IMR-90 (cell line): ENCODE data around the gene TFPI. TPM values are rescaled to one million over a fixed set of nuclear protein-coding genes. Genes with fewer than 3 reads are reported as not detected.

Source experiments
- ATAC-seq: fragments of 200-7000 bp; cut with Tn5 transposase; 2 replicates; pipeline ENCODE4 v1.9.1; 2020; ENCODE audit warnings: low read depth, mild to moderate bottlenecking, moderate library complexity
- BruUV-seq: library from RNA; stranded (reverse); fragments of 400-500 nt; replicated peaks from 2 replicates; lab custom pipeline; 2021; lab: Mats Ljungman, UMichigan
- CTCF ChIA-PET: fragments of 300-600 bp; formaldehyde crosslinking; extraction: SDS; loops from one replicate; lab custom pipeline; 2021; ENCODE audit warnings: antibody characterized with exemption; lab: Yijun Ruan, JAX
- POLR2A ChIA-PET: fragments of 300-600 bp; sonication (Branson Sonifier 250); formaldehyde crosslinking; loops from one replicate; lab custom pipeline; 2022; ENCODE audit warnings: antibody characterized with exemption; ENCODE audit not compliant: unreplicated experiment; lab: Charles Lee
- DNase-seq: peaks from one replicate; pipeline ENCODE4 v3.0.0; 2013
- H2AFZ ChIP-seq: replicated peaks from 2 replicates; pipeline ENCODE3; 2013; ENCODE audit warnings: low read length, mild to moderate bottlenecking; ENCODE audit not compliant: poor library complexity
- H2AK5ac ChIP-seq: 2 replicates; pipeline ENCODE4 v1.6.1; 2013; ENCODE audit warnings: low read depth, low read length, inconsistent platforms
- H2AK9ac ChIP-seq: replicated peaks from 2 replicates; pipeline ENCODE3; 2013; ENCODE audit warnings: mild to moderate bottlenecking, low read depth, low read length, moderate library complexity; ENCODE audit not compliant: poor library complexity
- H2BK120ac ChIP-seq: 2 replicates; pipeline ENCODE4 v1.6.1; 2013; ENCODE audit warnings: low read depth, low read length, inconsistent platforms
- H2BK15ac ChIP-seq: 3 replicates; pipeline ENCODE4 v1.6.1; 2013; ENCODE audit warnings: low read depth, low read length, inconsistent platforms
- H2BK20ac ChIP-seq: 2 replicates; pipeline ENCODE4 v1.6.1; 2013; ENCODE audit warnings: low read depth, mild to moderate bottlenecking, inconsistent platforms, low read length, moderate library complexity
- H2BK5ac ChIP-seq: 2 replicates; pipeline ENCODE4 v1.6.1; 2013; ENCODE audit warnings: mild to moderate bottlenecking, low read depth, low read length, inconsistent platforms; ENCODE audit not compliant: poor library complexity, severe bottlenecking
- H3K14ac ChIP-seq: replicated peaks from 2 replicates; pipeline ENCODE4 v1.6.1; 2013; ENCODE audit warnings: low read depth, low read length, inconsistent platforms
- H3K18ac ChIP-seq: 2 replicates; pipeline ENCODE4 v1.6.1; 2013; ENCODE audit warnings: low read depth, low read length, control low read depth
- H3K23ac ChIP-seq: 2 replicates; pipeline ENCODE4 v1.6.1; 2013; ENCODE audit warnings: low read depth, low read length, inconsistent platforms
- H3K27ac ChIP-seq: 2 replicates; pipeline ENCODE4 v1.5.1; 2013; ENCODE audit warnings: mild to moderate bottlenecking, control low read depth, low read length; ENCODE audit not compliant: insufficient read depth
- H3K27me3 ChIP-seq: 2 replicates; pipeline ENCODE4 v1.6.1; 2013; ENCODE audit warnings: low read length; ENCODE audit not compliant: control insufficient read depth, insufficient read depth
- H3K36me3 ChIP-seq: 2 replicates; pipeline ENCODE4 v1.6.1; 2013; ENCODE audit warnings: low read length, mixed read lengths; ENCODE audit not compliant: control insufficient read depth, insufficient read depth
- H3K4ac ChIP-seq: 2 replicates; pipeline ENCODE4 v1.6.1; 2013; ENCODE audit warnings: low read depth, low read length, inconsistent platforms
- H3K4me1 ChIP-seq: 2 replicates; pipeline ENCODE4 v1.6.1; 2013; ENCODE audit warnings: low read length, mixed read lengths; ENCODE audit not compliant: control insufficient read depth, insufficient read depth
- H3K4me2 ChIP-seq: 2 replicates; pipeline ENCODE4 v1.6.1; 2013; ENCODE audit warnings: low read depth, mild to moderate bottlenecking, control low read depth, low read length, moderate library complexity
- H3K4me3 ChIP-seq: 2 replicates; pipeline ENCODE4 v1.5.1; 2013; ENCODE audit warnings: low read depth, mild to moderate bottlenecking, control low read depth, low read length, moderate library complexity; ENCODE audit not compliant: insufficient read depth
- H3K56ac ChIP-seq: 2 replicates; pipeline ENCODE4 v1.6.1; 2013; ENCODE audit warnings: low read length, inconsistent platforms; ENCODE audit not compliant: insufficient read depth; ENCODE audit errors: extremely low read depth
- H3K79me1 ChIP-seq, 2 experiments: 2 replicates each; pipeline ENCODE4 v1.6.1; 2013; ENCODE audit warnings: low read length in 2 of 2, inconsistent platforms in 1 of 2, low read depth in 1 of 2
- H3K9ac ChIP-seq: 2 replicates; pipeline ENCODE4 v1.6.1; 2013; ENCODE audit warnings: low read depth, low read length, control low read depth
- H3K9me1 ChIP-seq: 2 replicates; pipeline ENCODE4 v1.6.1; 2013; ENCODE audit warnings: low read length, inconsistent platforms; ENCODE audit not compliant: insufficient read depth
- H3K9me3 ChIP-seq: 2 replicates; pipeline ENCODE4 v1.6.1; 2013; ENCODE audit warnings: low read length; ENCODE audit not compliant: control insufficient read depth, insufficient read depth
- H4K20me1 ChIP-seq: 2 replicates; pipeline ENCODE4 v1.6.1; 2013; ENCODE audit warnings: low read length, inconsistent platforms; ENCODE audit not compliant: insufficient read depth
- H4K5ac ChIP-seq: 2 replicates; pipeline ENCODE4 v1.6.1; 2013; ENCODE audit warnings: mild to moderate bottlenecking, low read depth, low read length, control low read depth
- H4K8ac ChIP-seq, 2 experiments: 2 replicates each; pipeline ENCODE4 v1.6.1; 2013; ENCODE audit warnings: low read depth in 2 of 2, low read length in 2 of 2, control low read depth in 1 of 2, inconsistent platforms in 1 of 2
- H4K91ac ChIP-seq: 2 replicates; pipeline ENCODE4 v1.6.1; 2013; ENCODE audit warnings: low read depth, low read length, inconsistent platforms; ENCODE audit not compliant: insufficient read depth
- BHLHE40 ChIP-seq: fragments of 150-350 bp; IDR thresholded peaks from 2 replicates; pipeline ENCODE4 v1.6.1; 2016; ENCODE audit warnings: mild to moderate bottlenecking, low read depth, low read length
- CEBPB ChIP-seq: IDR thresholded peaks from 2 replicates; pipeline ENCODE4 v1.6.1; 2012; ENCODE audit warnings: low read depth, low read length, improper control_type of control experiment
- CHD1 ChIP-seq: IDR thresholded peaks from 2 replicates; pipeline ENCODE4 v1.6.1; 2012; ENCODE audit warnings: low read depth, low read length, improper control_type of control experiment
- MAFK ChIP-seq: IDR thresholded peaks from 2 replicates; pipeline ENCODE4 v1.6.1; 2012; ENCODE audit warnings: low read depth, low read length, improper control_type of control experiment
- MAZ ChIP-seq: IDR thresholded peaks from 2 replicates; pipeline ENCODE4 v1.6.1; 2012; ENCODE audit warnings: low read depth, mild to moderate bottlenecking, low read length, improper control_type of control experiment, moderate library complexity, borderline replicate concordance
- MXI1 ChIP-seq: IDR thresholded peaks from 2 replicates; pipeline ENCODE4 v1.6.1; 2012; ENCODE audit warnings: low read depth, mild to moderate bottlenecking, low read length, moderate library complexity, borderline replicate concordance
- NFE2L2 ChIP-seq: fragments of 150-350 bp; IDR thresholded peaks from 2 replicates; pipeline ENCODE4 v1.6.1; 2016; ENCODE audit warnings: low read depth, mild to moderate bottlenecking, low read length
- POLR2A ChIP-seq: IDR thresholded peaks from 2 replicates; pipeline ENCODE4 v1.6.1; 2012; ENCODE audit warnings: mild to moderate bottlenecking, low read depth, low read length
- RAD21 ChIP-seq: IDR thresholded peaks from 2 replicates; pipeline ENCODE4 v1.6.1; 2012; ENCODE audit warnings: low read length, improper control_type of control experiment
- RCOR1 ChIP-seq: IDR thresholded peaks from 2 replicates; pipeline ENCODE4 v1.6.1; 2012; ENCODE audit warnings: mild to moderate bottlenecking, low read length, improper control_type of control experiment; ENCODE audit not compliant: insufficient replicate concordance
- RFX5 ChIP-seq: IDR thresholded peaks from 2 replicates; pipeline ENCODE4 v1.8.0; 2012; ENCODE audit warnings: low read depth, mild to moderate bottlenecking, low read length, moderate library complexity
- SMC3 ChIP-seq: fragments of 150-350 bp; IDR thresholded peaks from 2 replicates; pipeline ENCODE4 v1.6.1; 2016; ENCODE audit warnings: low read depth, mild to moderate bottlenecking, antibody characterized with exemption, low read length, moderate library complexity
- WGBS, 2 experiments: methylation state at CpG; one replicate each; pipeline versions ENCODE4 v1.1.5 to v1.1.7; 2013; ENCODE audit warnings: missing lambda C conversion rate in 2 of 2; ENCODE audit not compliant: insufficient read length in 1 of 2; ENCODE audit errors: extremely low coverage in 2 of 2; 5-methylcytosine and 5-hydroxymethylcytosine counted together
- dilution Hi-C: fragments of 300-500 bp; cut with HindIII; formaldehyde crosslinking; loops from one replicate; pipeline ENCODE4 v1.14.3; 2018; ENCODE audit warnings: low sequenced_read_pairs; ENCODE audit not compliant: unreplicated experiment
- in situ Hi-C: fragments of 300-500 bp; cut with MboI; formaldehyde crosslinking; loops from 3 replicates; pipeline ENCODE4 v1.14.3; 2019; ENCODE audit warnings: low sequenced_read_pairs, inconsistent platforms, mixed read lengths
- intact Hi-C: fragments of 100-400 bp; cut with micrococcal nuclease; formaldehyde crosslinking; loops from 2 replicates; pipeline ENCODE4 v1.10.0; 2022
- polyA plus RNA-seq, 3 experiments: library from polyadenylated mRNA; depleted of rRNA; stranded (reverse); fragments of >200 nt; gene quantifications; 2 replicates each; pipeline ENCODE4 v1.2.3, GENCODE V29; 2012; ENCODE audit warnings: low replicate concordance in 1 of 3
- total RNA-seq: library from RNA; depleted of rRNA; stranded (reverse); fragments of >200 nt; gene quantifications from 2 replicates; pipeline ENCODE4 v1.2.3, GENCODE V29; 2012
- TF ChIP-seq, protein P1 (sequence below): fragments of 150-350 bp; IDR thresholded peaks from 2 replicates; pipeline ENCODE4 v1.6.1; 2017; ENCODE audit warnings: mild to moderate bottlenecking, antibody characterized with exemption, low read length, low read depth
- TF ChIP-seq, protein P2 (sequence below): fragments of 150-350 bp; IDR thresholded peaks from 2 replicates; pipeline ENCODE4 v1.6.1; 2016; ENCODE audit warnings: low read depth, mild to moderate bottlenecking, low read length, moderate library complexity, borderline replicate concordance
- TF ChIP-seq, protein P3 (sequence below): conservative IDR thresholded peaks from 2 replicates; pipeline ENCODE4 v1.5.1; 2012; ENCODE audit warnings: mild to moderate bottlenecking, low read depth, low read length, improper control_type of control experiment

TFPI gene
- total and polyA plus RNA-seq, 2 of the 4 experiments (the other 2 are of a cell fraction), result 33.9 to 83.0 TPM

DNA sequence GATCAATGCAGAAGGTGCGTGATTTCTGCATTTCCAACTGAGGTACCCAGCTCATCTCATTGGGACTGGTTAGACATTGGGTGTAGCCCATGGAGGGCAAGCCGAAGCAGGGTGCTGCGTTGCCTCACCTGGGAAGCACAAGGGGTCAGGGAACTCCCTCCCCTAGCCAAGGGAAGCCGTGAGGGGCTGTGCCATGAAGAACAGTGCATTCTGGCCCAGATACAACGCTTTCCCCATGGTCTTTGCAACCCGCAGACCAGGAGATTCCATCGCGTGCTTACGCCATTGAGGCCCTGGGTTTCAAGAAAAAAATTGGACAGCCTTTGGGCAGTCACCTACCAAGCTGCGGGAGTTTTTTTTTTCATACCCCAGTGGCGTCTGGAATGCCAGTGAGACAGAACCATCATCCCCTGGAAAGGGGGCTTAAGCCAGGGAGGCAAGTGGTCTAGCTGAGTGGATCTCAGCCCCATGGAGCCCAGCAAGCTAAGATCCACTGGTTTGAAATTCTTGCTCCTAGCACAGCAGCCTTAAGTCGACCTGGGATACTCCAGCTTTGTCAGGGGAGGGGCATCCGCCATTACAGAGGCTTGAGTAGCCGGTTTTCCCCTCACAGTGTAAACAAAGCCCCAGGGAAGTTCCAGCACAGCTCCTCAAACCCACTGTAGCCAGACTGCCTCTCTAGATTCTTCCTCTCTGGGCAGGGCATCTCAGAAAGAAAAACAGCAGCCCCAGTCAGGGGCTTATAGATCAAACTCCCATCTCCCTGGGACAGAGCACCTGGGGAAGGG lies 21.7 kb downstream of the TFPI start:
- Histone ChIP-seq H3K4me3 (no peak overlapping the region), H3K18ac (no peak overlapping the region), H4K8ac (no peak overlapping the region), H2BK20ac (no peak overlapping the region), H2BK15ac (no peak overlapping the region), H4K20me1 (peaks cover 9% of the 10 kb centered on the region), H3K4me2 (no peak overlapping the region), H3K4ac (no peak overlapping the region), H3K56ac (no peak overlapping the region), H2AFZ (no peak overlapping the region), H3K14ac (no peak overlapping the region), H3K9me1 (no peaks in the 10 kb centered on the region), H2BK5ac (no peak overlapping the region), H3K9ac (no peak overlapping the region), H3K27me3 (no peaks in the 10 kb centered on the region), H3K27ac (no peak overlapping the region), H4K91ac (no peak overlapping the region), H4K5ac (no peak overlapping the region), H3K79me1 (peaks cover 21 to 38% of the 10 kb centered on the region in 2 experiments), H2AK5ac (no peak overlapping the region), H2AK9ac (no peak overlapping the region), H2BK120ac (no peak overlapping the region), H3K36me3 (peaks cover 16% of the 10 kb centered on the region), H3K9me3 (no peaks in the 10 kb centered on the region; the same call in 1 of the 2 replicates), H3K4me1 (peaks cover 2% of the 10 kb centered on the region; the same call in 1 of the 2 replicates), H3K23ac (no peak overlapping the region)
- POLR2A ChIA-PET, result interaction anchor here (0.5 kb wide), 1 partner anchor 607 kb away, joined by 4 read pairs; no protein-coding TSS in a partner anchor
- BruUV-seq, result no TSS peak
- in situ Hi-C loops, result no loop called here
- no peak for ATAC-seq
- WGBS, 2 experiments, result 94% methylated on average over 3 of the region's 14 CpGs; no CpG with 5 or more reads in 1 of the 2 experiments
- intact Hi-C loops, result no loop called here
- CTCF ChIA-PET, result interaction anchor here (1.0 kb wide), 1 partner anchor 9 kb away, joined by 3 read pairs; no protein-coding TSS in a partner anchor
- DNase-seq, result no peak
- dilution Hi-C loops, result no loop called here
- no peak for TF ChIP-seq MAZ
- TF ChIP-seq, protein P1, sequence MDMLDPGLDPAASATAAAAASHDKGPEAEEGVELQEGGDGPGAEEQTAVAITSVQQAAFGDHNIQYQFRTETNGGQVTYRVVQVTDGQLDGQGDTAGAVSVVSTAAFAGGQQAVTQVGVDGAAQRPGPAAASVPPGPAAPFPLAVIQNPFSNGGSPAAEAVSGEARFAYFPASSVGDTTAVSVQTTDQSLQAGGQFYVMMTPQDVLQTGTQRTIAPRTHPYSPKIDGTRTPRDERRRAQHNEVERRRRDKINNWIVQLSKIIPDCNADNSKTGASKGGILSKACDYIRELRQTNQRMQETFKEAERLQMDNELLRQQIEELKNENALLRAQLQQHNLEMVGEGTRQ, result no peak
- TF ChIP-seq, protein P2, sequence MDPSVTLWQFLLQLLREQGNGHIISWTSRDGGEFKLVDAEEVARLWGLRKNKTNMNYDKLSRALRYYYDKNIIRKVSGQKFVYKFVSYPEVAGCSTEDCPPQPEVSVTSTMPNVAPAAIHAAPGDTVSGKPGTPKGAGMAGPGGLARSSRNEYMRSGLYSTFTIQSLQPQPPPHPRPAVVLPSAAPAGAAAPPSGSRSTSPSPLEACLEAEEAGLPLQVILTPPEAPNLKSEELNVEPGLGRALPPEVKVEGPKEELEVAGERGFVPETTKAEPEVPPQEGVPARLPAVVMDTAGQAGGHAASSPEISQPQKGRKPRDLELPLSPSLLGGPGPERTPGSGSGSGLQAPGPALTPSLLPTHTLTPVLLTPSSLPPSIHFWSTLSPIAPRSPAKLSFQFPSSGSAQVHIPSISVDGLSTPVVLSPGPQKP, result no peak
- no peak for TF ChIP-seq NFE2L2
- no peak for TF ChIP-seq SMC3
- no peak for TF ChIP-seq MXI1
- no peak for TF ChIP-seq RCOR1
- TF ChIP-seq CEBPB, result no peak
- no peak for TF ChIP-seq RFX5
- no peak for TF ChIP-seq POLR2A
- TF ChIP-seq RAD21, result no peak
- TF ChIP-seq CHD1, result no peak
- TF ChIP-seq BHLHE40, result no peak
- TF ChIP-seq, protein P3, sequence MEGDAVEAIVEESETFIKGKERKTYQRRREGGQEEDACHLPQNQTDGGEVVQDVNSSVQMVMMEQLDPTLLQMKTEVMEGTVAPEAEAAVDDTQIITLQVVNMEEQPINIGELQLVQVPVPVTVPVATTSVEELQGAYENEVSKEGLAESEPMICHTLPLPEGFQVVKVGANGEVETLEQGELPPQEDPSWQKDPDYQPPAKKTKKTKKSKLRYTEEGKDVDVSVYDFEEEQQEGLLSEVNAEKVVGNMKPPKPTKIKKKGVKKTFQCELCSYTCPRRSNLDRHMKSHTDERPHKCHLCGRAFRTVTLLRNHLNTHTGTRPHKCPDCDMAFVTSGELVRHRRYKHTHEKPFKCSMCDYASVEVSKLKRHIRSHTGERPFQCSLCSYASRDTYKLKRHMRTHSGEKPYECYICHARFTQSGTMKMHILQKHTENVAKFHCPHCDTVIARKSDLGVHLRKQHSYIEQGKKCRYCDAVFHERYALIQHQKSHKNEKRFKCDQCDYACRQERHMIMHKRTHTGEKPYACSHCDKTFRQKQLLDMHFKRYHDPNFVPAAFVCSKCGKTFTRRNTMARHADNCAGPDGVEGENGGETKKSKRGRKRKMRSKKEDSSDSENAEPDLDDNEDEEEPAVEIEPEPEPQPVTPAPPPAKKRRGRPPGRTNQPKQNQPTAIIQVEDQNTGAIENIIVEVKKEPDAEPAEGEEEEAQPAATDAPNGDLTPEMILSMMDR, result no peak
- TF ChIP-seq MAFK, result no peak
